ENCODE results near the gene PTPRK.

DNA sequence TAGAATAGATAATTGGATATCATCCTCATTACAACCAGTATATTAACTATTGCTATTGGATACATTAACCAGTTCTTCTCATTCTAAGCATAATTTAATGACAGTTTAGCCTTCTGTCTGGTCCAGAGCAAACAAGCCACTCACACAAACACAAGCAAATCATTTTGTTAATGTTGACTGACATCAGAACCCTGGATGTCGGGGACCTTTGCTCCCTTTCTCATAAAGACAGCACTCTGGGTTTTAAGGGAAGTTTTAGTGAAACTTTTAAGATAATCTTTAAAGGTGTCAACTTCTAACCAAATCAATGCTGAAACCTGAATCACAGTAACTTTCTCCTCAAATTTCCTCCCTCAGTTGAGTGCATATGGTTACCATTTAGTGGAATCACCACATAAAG, 113.9 kb downstream of the PTPRK start:
- no peak for TF ChIP-seq CTCF (conservative IDR thresholded peaks at IDR 0.05 in 1 of 2, IDR thresholded peaks at IDR 0.05 in 1 of 2; ENCODE audit: extremely low read depth in 1 of 2, insufficient read depth in 1 of 2, low read depth in 1 of 2, low read length in 2 of 2)
- TF ChIP-seq EZH2 (IDR thresholded peaks at IDR 0.05; ENCODE audit: borderline replicate concordance, low read length), result no peak
